H9 (cell line): Measurements from ENCODE around the gene GJD4. TPM values are rescaled to one million over a fixed set of nuclear protein-coding genes. Genes with fewer than 3 reads are reported as not detected.

ENCODE experiments used
- DNase-seq: peaks from one replicate; pipeline ENCODE4 v3.0.0-alpha.2; 2017
- H2AFZ ChIP-seq: one replicate; pipeline ENCODE4 v1.6.1; 2013; ENCODE audit warnings: mild to moderate bottlenecking, low read length, control low read depth, moderate library complexity
- H2AK5ac ChIP-seq: 2 replicates; pipeline ENCODE4 v1.6.1; 2013; ENCODE audit warnings: low read length, control low read depth, mixed read lengths; ENCODE audit not compliant: insufficient read length
- H2BK120ac ChIP-seq: one replicate; pipeline ENCODE4 v1.6.1; 2013; ENCODE audit warnings: low read depth, mild to moderate bottlenecking, low read length, control low read depth, inconsistent platforms; ENCODE audit not compliant: poor library complexity, severe bottlenecking
- H2BK12ac ChIP-seq: 2 replicates; pipeline ENCODE4 v1.6.1; 2013; ENCODE audit warnings: low read length, control low read depth, mixed read lengths, low read depth; ENCODE audit not compliant: insufficient read length
- H2BK15ac ChIP-seq: 2 replicates; pipeline ENCODE4 v1.6.1; 2013; ENCODE audit warnings: low read depth, low read length, control low read depth
- H2BK20ac ChIP-seq: one replicate; pipeline ENCODE4 v1.6.1; 2013; ENCODE audit warnings: low read depth, mild to moderate bottlenecking, low read length, control low read depth, inconsistent platforms; ENCODE audit not compliant: poor library complexity, severe bottlenecking
- H2BK5ac ChIP-seq: 2 replicates; pipeline ENCODE4 v1.6.1; 2013; ENCODE audit warnings: low read length, control low read depth, mixed read lengths; ENCODE audit not compliant: insufficient read length
- H3K14ac ChIP-seq: 2 replicates; pipeline ENCODE4 v1.6.1; 2013; ENCODE audit warnings: low read length, control low read depth; ENCODE audit not compliant: insufficient read depth
- H3K18ac ChIP-seq: 2 replicates; pipeline ENCODE4 v1.6.1; 2013; ENCODE audit warnings: low read depth, mild to moderate bottlenecking, mixed read lengths, low read length, control low read depth; ENCODE audit not compliant: insufficient read length
- H3K23ac ChIP-seq: 2 replicates; pipeline ENCODE4 v1.6.1; 2013; ENCODE audit warnings: low read length, control low read depth, mixed read lengths, low read depth; ENCODE audit not compliant: insufficient read length
- H3K23me2 ChIP-seq: 2 replicates; pipeline ENCODE4 v1.6.1; 2013; ENCODE audit warnings: low read depth, mild to moderate bottlenecking, mixed read lengths, low read length, control low read depth; ENCODE audit not compliant: insufficient read length, poor library complexity, severe bottlenecking
- H3K27ac ChIP-seq: 2 replicates; pipeline ENCODE4 v1.5.1; 2013; ENCODE audit warnings: low read length, control low read depth, mixed read lengths, low read depth; ENCODE audit not compliant: insufficient read length
- H3K27me3 ChIP-seq: 2 replicates; pipeline ENCODE4 v1.6.1; 2013; ENCODE audit warnings: low read length, control low read depth, inconsistent platforms; ENCODE audit not compliant: insufficient read depth
- H3K4ac ChIP-seq: 2 replicates; pipeline ENCODE4 v1.6.1; 2013; ENCODE audit warnings: low read depth, mild to moderate bottlenecking, control low read depth, inconsistent platforms, low read length, moderate library complexity
- H3K4me1 ChIP-seq: 2 replicates; pipeline ENCODE4 v1.6.1; 2013; ENCODE audit warnings: low read length, control low read depth, inconsistent platforms; ENCODE audit not compliant: insufficient read depth
- H3K4me2 ChIP-seq: 2 replicates; pipeline ENCODE4 v1.6.1; 2013; ENCODE audit warnings: low read length, control low read depth, mixed read lengths; ENCODE audit not compliant: insufficient read length, insufficient read depth
- H3K56ac ChIP-seq: 2 replicates; pipeline ENCODE4 v1.6.1; 2013; ENCODE audit warnings: low read depth, mild to moderate bottlenecking, mixed read lengths, low read length, control low read depth; ENCODE audit not compliant: insufficient read length
- H3K79me1 ChIP-seq: 2 replicates; pipeline ENCODE4 v1.6.1; 2013; ENCODE audit warnings: low read depth, mild to moderate bottlenecking, moderate library complexity, low read length, control low read depth, inconsistent platforms; ENCODE audit not compliant: insufficient read depth, poor library complexity, severe bottlenecking
- H3K79me2 ChIP-seq: 2 replicates; pipeline ENCODE4 v1.6.1; 2013; ENCODE audit warnings: low read length, control low read depth, inconsistent platforms; ENCODE audit not compliant: insufficient read depth
- H3K9ac ChIP-seq: 2 replicates; pipeline ENCODE4 v1.6.1; 2013; ENCODE audit warnings: low read length, control low read depth, mixed read lengths; ENCODE audit not compliant: insufficient read length; ENCODE audit errors: extremely low read depth
- H3K9me3 ChIP-seq: one replicate; pipeline ENCODE4 v1.6.1; 2013; ENCODE audit warnings: low read depth, low read length, inconsistent platforms; ENCODE audit not compliant: control insufficient read depth
- H3T11ph ChIP-seq: one replicate; pipeline ENCODE4 v1.6.1; 2013; ENCODE audit warnings: mild to moderate bottlenecking, low read length, control low read depth, inconsistent platforms
- H4K20me1 ChIP-seq: one replicate; pipeline ENCODE4 v1.6.1; 2013; ENCODE audit not compliant: control insufficient read depth, insufficient read length, insufficient read depth
- H4K5ac ChIP-seq: 2 replicates; pipeline ENCODE4 v1.6.1; 2013; ENCODE audit warnings: low read depth, mild to moderate bottlenecking, mixed read lengths, low read length, control low read depth; ENCODE audit not compliant: insufficient read length
- H4K8ac ChIP-seq: replicated peaks from 2 replicates; pipeline ENCODE4 v1.6.1; 2013; ENCODE audit warnings: low read length, control low read depth, mixed read lengths, low read depth; ENCODE audit not compliant: insufficient read length
- H4K91ac ChIP-seq: 2 replicates; pipeline ENCODE4 v1.6.1; 2013; ENCODE audit warnings: low read depth, mild to moderate bottlenecking, moderate library complexity, mixed read lengths, low read length, control low read depth; ENCODE audit not compliant: insufficient read length
- H3K27ac Mint-ChIP-seq, 3 experiments: 2 replicates in 2 of 3; 3 replicates in 1 of 3; pipeline ENCODE4 v1.8.0; 2020 to 2021; ENCODE audit warnings: mixed read lengths in 3 of 3, mild to moderate bottlenecking in 1 of 3, moderate library complexity in 1 of 3
- H3K27me3 Mint-ChIP-seq: 2 replicates; pipeline ENCODE4 v1.8.0; 2021; ENCODE audit warnings: low read depth, mild to moderate bottlenecking, moderate library complexity, mixed read lengths
- H3K36me3 Mint-ChIP-seq, 3 experiments: 2 replicates in 2 of 3; 3 replicates in 1 of 3; pipeline ENCODE4 v1.8.0; 2020 to 2021; ENCODE audit warnings: low read depth in 3 of 3, mixed read lengths in 3 of 3; ENCODE audit not compliant: insufficient read depth in 1 of 3
- H3K4me1 Mint-ChIP-seq, 2 experiments: 2 replicates each; pipeline ENCODE4 v1.8.0; 2020; ENCODE audit warnings: mixed read lengths in 2 of 2
- H3K4me3 Mint-ChIP-seq, 2 experiments: 2 replicates in 1 of 2; 3 replicates in 1 of 2; pipeline ENCODE4 v1.8.0; 2020 to 2021; ENCODE audit warnings: mild to moderate bottlenecking in 2 of 2, mixed read lengths in 2 of 2, moderate library complexity in 1 of 2
- H3K9me3 Mint-ChIP-seq, 2 experiments: 2 replicates in 1 of 2; 3 replicates in 1 of 2; pipeline ENCODE4 v1.8.0; 2020; ENCODE audit warnings: mild to moderate bottlenecking in 2 of 2, mixed read lengths in 2 of 2, moderate library complexity in 1 of 2
- WGBS: extraction: QIAGEN DNeasy Blood & Tissue Kit; methylation state at CpG from one replicate; pipeline ENCODE4 v1.1.7; 2013; ENCODE audit warnings: missing lambda C conversion rate, low lambda C conversion rate, mixed read lengths; ENCODE audit not compliant: insufficient read length; ENCODE audit errors: extremely low coverage; 5-methylcytosine and 5-hydroxymethylcytosine counted together
- total RNA-seq: library from RNA; stranded (reverse); gene quantifications from 2 replicates; pipeline ENCODE4 v1.2.1, GENCODE V29; 2021
- TF ChIP-seq, protein P1 (sequence below): fragments of 200-600 bp; sonication (generic); conservative IDR thresholded peaks from 3 replicates; pipeline ENCODE4 v1.8.0; 2021; ENCODE audit warnings: antibody characterized with exemption, mild to moderate bottlenecking

The GJD4 gene
- total RNA-seq, 1 experiment from 2014 or later: not detected

GRCh38 chr10:35561715-35562114 is 43.4 kb upstream of the GJD4 start:
- no peaks in the 10 kb centered on the region for H3K79me2 ChIP-seq
- Mint-ChIP-seq H3K4me3 (no peak overlapping the region), H3K9me3 (no peaks in the 10 kb centered on the region), H3K4me1 (peaks cover 6 to 7% of the 10 kb centered on the region in 2 experiments), H3K36me3 (peaks cover 8 to 11% (median 10%) of the 10 kb centered on the region in 3 experiments), H3K27me3 (no peaks in the 10 kb centered on the region), H3K27ac (no peak overlapping the region; a peak in 1 of 7 replicates)
- no peak overlapping the region for H3K23ac ChIP-seq
- H2BK15ac ChIP-seq: no peak overlapping the region
- no peaks in the 10 kb centered on the region for H4K20me1 ChIP-seq
- no peak overlapping the region for H2AFZ ChIP-seq
- no peaks in the 10 kb centered on the region for H3K23me2 ChIP-seq
- no peak overlapping the region for H3T11ph ChIP-seq
- no peak overlapping the region for H2BK5ac ChIP-seq
- no peak overlapping the region for H3K14ac ChIP-seq
- no peak overlapping the region for H4K91ac ChIP-seq
- H3K18ac ChIP-seq: no peak overlapping the region
- no CpG with 5 or more reads among the region's 5 CpGs for WGBS
- H4K5ac ChIP-seq: no peak overlapping the region
- no peaks in the 10 kb centered on the region for H3K79me1 ChIP-seq
- no peak overlapping the region for H3K27ac ChIP-seq
- no peak overlapping the region for H3K4me2 ChIP-seq
- H3K9ac ChIP-seq: no peak overlapping the region
- no peaks in the 10 kb centered on the region for H3K4me1 ChIP-seq
- H2AK5ac ChIP-seq: no peak overlapping the region
- TF ChIP-seq, protein P1, sequence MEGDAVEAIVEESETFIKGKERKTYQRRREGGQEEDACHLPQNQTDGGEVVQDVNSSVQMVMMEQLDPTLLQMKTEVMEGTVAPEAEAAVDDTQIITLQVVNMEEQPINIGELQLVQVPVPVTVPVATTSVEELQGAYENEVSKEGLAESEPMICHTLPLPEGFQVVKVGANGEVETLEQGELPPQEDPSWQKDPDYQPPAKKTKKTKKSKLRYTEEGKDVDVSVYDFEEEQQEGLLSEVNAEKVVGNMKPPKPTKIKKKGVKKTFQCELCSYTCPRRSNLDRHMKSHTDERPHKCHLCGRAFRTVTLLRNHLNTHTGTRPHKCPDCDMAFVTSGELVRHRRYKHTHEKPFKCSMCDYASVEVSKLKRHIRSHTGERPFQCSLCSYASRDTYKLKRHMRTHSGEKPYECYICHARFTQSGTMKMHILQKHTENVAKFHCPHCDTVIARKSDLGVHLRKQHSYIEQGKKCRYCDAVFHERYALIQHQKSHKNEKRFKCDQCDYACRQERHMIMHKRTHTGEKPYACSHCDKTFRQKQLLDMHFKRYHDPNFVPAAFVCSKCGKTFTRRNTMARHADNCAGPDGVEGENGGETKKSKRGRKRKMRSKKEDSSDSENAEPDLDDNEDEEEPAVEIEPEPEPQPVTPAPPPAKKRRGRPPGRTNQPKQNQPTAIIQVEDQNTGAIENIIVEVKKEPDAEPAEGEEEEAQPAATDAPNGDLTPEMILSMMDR: no peak
- no peak overlapping the region for H2BK12ac ChIP-seq
- H2BK20ac ChIP-seq: no peak overlapping the region
- H2BK120ac ChIP-seq: no peak overlapping the region
- H3K9me3 ChIP-seq: no peaks in the 10 kb centered on the region
- no peaks in the 10 kb centered on the region for H3K27me3 ChIP-seq
- no peak overlapping the region for H3K4ac ChIP-seq
- no peak for DNase-seq
- no peak overlapping the region for H3K56ac ChIP-seq
- H4K8ac ChIP-seq: no peak overlapping the region
